Stimulated activated CD8-positive, alpha-beta memory T cell treated with anti-CD3 and anti-CD28 coated beads, Interleukin-12 subunit alpha, Interleukin-12 subunit beta, amount 100 ng/mL, for 1 hour (primary cell): ENCODE results near the gene RNF25.
A peak's percentile ranks its signal among the peaks of the same experiment; 100 is the strongest.
"Not testable (repeated sequence)": the region's sequence is repeated elsewhere in the genome, so short reads cannot be mapped to it uniquely, and the experiment has no call there.

Experiments
- DNase-seq: peaks from one replicate; pipeline ENCODE4 v3.0.0-alpha.2; 2020; ENCODE audit warnings: low read depth

Gene RNF25, protein sequence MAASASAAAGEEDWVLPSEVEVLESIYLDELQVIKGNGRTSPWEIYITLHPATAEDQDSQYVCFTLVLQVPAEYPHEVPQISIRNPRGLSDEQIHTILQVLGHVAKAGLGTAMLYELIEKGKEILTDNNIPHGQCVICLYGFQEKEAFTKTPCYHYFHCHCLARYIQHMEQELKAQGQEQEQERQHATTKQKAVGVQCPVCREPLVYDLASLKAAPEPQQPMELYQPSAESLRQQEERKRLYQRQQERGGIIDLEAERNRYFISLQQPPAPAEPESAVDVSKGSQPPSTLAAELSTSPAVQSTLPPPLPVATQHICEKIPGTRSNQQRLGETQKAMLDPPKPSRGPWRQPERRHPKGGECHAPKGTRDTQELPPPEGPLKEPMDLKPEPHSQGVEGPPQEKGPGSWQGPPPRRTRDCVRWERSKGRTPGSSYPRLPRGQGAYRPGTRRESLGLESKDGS

DNA sequence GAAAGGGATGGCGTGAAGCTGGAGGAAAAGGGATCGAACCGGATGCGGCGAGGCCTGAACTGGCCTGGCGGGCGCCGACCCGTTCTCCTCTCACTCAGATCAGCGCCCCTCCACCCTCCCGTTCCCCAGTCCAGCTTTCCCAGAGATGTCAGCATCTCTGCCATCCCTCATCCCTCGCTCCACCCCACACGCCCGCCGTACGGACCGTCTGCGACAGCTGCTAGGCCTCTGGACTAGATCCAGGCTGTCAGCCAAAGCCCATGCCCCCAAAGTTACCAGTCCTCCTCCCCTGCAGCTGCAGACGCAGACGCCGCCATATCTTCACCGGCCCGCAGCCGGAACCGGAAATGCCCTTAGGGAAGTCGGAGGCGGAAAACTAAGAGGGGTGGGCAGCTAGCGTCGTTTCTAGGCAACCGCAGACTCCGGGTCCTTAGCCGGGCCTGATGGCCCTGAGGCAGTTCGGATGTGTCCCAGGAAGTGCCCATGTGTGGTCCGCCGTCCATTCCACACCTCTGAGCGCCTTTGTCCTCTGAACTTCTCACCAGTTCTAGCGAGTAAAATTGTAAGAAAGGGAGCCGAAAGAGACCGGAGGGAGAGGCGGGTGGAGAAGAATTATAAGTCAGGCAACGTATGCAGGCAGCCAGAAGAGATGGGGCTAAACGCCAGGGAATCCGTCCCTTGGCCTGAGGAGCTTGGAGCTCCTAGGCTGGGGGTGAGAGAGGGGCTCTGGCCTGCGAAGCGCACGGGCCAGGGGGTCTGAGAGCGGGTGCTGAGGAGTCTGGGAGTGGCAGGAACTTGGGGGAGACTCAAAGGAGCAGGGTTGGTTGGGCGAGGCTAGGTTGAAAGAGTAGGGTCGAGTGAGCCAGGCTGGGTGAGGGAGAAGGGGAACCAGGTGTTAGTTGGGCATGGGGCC, at the start of gene RNF25, which contains the start of gene STK36:
TSS of gene RNF25 (minus strand) at position 349 of the 913 bp plus-strand sequence. CDS start at position 317, 32 bp downstream.
TSS of gene STK36 (plus strand) at position 433 of the 913 bp plus-strand sequence. CDS start 744 bp downstream, outside the sequence.
- DNase-seq: peak; percentile 72

DNA sequence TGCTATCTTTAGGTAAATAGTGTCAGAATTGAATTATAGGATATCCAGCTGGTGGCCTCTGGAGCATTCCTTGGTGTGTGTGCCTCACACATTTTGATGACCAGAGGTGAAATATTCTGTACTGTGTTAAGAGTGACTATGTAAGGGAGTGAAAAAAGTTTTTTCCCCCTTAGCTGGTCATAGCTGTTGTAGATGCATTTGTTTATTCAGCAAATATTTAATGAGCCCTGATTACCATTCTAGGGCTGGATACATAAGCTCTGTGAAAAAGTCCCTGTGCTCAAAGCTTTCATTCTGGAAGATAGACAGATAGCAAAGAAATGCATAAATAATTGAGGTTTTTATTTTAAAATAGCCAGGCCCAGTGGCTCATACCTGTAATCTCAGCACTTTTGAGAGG, 49.7 kb upstream of the RNF25 start:
- DNase-seq: no peak

DNA sequence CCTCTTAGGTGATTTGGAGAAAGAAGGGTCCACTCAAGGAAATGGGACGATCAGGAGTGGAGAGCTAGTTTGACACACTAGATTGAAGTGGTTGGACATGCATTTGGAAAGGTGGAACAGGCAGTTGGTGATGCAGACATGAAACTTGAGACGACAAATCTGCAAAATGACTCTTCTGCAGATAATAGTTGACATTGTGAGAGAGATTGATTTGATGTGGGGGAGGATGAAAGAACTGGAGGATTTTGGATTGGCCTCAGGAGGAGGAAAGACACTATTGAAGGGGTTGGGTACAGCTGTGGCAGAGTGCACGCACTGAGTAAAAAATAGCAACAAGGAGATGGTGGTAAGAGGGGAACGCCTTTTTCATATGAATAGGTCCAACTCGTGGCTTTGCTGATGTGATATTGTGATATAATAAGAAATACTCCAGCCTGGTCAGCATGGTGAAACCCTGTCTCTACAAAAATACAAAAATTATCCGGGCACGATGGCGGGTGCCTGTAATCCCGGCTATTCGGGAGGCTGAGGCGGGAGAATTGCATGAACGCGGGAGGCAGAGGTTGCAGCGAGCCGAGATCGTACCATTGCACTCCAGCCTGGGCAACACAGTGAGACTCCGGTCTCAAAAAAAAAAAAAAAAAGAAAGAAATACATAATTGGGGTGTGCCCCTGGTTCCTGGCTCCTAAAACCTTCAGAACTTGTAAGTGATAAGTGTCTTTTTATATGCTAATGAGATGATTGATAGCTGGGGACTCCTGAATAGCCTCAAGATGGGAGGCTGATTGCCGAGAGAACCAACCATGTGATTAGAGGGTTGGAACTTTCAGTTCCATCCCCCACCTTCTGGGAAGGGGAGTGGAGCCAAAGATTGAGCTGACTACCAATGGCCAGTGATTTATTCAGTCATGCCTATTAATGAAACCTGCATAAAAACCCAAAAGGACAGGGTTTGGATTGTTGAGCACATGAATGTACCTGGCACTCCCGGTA, 48.5 kb upstream of the RNF25 start:
- no peak for DNase-seq

DNA sequence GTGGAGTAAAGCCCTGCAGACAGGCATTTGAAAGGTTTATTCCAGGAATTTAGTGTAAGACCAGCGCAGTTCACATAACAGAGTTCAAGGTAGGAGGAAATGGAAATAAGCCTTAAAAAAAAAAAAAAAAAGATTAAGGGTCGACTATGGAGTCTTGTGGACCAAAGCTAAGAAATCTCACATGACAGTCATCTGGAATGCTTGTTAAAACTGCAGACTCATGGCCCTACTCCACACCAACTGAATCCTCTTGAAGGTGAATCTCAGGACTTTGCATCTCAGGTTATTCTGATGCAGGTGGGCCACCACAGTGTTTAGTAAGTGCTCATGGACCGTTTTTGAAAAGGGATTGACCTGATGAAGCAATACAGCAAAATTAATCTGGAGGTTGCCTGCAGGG, 47.7 kb upstream of the RNF25 start:
- DNase-seq: no peak

DNA sequence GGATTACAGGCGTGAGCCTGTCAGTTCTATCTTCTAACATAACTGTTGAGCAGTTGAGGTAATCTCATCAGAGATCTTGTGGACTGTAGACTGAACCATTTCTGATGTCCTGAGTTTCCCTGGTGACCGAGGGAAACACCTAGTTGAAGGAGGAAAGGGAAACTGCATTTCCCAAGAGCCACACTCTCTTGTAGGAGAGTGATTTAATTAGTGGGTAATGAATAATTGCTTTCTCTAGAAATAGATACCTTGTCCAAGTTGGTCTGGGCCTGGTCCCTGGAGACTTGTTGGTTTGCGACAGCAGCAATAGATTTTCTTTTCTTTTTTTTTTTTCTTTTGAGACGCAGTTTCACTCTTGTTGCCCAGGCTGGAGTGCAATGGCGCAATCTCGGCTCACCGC, 46.3 kb upstream of the RNF25 start:
- DNase-seq: no peak

DNA sequence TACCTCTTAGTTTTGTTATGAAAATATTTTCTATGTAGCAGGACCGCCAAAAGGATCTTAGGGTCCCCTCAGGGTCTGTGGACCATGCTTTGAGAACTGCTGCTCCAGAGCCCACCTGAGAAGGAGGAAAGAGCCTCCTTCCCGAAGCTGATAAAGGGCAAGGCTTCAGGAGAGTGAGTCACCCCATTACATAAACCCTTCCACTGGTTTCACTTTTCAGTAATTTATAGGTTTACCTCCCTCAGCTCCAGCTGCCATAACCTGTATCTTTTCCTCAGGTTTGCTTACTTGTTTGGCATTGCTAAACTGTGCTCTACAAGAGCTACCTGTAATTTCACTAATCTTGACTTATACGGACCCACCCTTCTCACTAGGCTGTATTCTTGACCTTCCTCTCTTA, 45.5 kb upstream of the RNF25 start:
- DNase-seq: no peak

DNA sequence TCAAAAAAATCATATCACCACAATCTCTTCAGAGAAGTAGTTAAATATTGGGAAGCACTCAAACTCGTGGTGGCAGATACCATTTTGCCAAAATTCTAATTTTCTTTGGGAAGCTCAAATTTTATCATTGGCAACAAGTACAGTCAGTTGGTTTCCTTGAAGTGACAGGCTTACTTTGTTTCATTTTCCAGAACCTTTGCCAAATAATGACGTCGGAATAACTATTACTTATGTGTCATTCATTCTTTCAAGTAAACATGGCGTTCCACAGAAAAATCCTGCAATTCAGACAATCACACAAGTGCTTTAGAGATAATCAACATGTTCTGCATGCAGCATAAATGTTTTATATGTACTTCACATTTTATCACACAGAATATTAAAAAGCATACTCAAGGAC, 44.3 kb upstream of the RNF25 start:
- no peak for DNase-seq

DNA sequence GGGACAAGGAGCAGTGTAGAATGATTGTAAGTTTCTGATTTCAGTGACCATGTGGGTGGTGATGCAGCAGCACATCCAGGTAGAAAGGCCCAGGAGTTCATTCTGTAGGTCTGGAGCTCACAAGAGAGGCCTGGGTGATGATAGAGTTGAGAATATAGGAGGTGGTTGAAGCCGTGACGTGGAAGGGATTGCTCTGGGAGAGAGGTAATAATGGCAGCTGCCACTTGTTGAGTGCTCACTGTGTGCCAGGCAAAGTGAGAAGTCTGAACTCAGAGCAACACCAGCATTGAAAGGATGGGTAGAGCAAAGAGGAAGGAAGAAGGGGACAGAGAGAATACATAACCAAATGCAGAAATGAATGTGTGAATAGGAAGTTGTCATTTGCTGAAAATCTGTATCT, 42.1 kb upstream of the RNF25 start:
- DNase-seq: no peak

DNA sequence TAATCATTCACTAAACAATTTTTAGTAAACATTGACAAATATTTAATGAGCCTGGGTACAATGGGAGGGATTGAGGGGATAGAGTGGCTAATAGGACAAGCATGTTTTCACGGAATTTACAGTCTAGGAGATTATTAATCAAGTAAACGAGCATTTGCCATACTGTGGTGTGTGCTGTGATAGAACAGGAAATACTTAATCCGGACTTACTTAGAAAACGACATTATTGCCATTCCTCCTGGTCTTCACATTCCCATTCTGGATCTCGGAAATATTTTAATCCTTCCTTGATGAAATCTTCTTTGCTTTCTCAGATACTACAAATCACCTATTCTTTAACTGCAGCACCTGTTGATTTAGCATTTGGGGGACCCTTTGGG, 39.7 kb upstream of the RNF25 start:
- DNase-seq: no peak

DNA sequence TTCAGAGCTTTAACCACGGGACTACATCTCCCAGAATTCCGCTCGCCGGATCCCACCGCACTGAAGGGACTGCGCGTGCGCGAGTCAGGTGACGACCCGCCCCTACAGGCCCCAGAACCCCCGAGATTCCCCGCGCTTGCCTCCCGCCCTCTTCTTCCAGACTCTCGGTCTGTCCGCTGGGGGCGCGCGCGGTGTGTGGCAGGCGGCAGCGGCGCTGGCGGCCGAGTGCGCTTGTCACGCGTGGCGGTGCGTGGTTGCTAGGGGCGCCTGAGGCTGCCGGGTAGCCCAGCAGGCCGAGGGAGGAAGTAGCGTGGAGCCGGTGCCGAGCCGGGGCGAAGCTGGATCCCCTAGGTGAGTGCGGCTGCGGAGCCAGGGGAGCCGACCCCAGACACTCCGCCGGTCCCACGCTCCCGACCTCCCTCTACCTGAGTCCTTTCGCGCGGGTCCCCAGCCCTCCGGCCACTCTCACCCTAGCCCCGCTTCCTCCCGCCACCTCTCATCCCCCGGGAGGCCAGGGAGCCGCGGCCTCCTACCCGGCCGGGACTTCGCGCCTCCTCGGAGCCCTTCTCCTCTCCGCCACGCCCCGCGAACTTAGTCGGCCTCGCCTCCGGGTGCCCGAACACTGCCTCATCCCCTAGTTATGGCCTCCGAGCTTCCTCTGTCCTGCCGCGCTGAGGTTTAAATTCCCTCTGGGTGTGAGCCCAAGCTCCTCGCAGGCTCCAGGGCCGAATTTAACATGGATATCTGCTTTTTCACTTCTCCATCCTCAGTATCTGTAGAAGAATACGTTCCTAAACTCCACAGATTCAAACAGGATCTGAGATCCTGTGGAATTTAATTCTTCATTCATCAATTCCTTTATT, 39.1 kb upstream of the RNF25 start, which contains the start of gene TTLL4:
TSS of gene TTLL4 (plus strand) at position 149 of the 863 bp plus-strand sequence. CDS start 26,842 bp downstream, outside the sequence.
- DNase-seq: peak; percentile 98

DNA sequence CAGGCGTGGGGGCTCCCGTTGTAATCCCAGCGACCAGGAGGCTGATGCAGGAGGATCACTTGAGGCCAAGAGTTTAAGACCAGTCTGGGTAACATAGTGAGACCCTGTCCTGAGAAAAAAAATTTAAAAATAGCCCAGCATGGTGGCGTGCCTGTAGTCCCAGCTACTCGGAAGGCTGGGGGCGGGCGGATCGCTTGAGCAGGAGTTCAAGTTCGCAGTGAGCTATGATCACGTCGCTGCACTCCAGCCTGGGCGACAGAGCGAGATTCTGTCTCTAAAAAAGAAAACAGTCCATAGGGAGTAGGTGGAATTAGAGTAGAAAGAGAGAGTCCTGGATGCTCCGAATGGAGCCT, 38.5 kb upstream of the RNF25 start:
- DNase-seq: no peak

DNA sequence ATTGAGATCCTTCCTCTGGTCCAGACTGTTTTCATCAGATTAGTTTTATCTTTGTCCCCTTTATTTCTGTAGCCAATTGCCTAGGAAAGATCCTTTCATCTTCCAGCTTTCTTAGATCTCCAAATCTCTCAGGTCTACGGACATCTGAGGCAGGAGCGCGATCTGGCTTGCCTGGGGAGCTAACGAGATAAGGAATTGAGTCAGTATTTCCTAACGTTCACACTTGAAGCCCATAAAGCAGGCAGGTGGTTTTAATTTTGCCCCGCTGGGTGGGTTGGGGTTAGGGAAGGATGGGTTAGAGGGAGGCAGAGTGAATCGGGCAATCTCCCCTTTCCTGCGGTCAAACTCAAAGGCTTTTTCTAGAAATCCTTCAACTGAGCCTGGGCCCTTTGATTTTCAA, 38.1 kb upstream of the RNF25 start:
- no peak for DNase-seq

DNA sequence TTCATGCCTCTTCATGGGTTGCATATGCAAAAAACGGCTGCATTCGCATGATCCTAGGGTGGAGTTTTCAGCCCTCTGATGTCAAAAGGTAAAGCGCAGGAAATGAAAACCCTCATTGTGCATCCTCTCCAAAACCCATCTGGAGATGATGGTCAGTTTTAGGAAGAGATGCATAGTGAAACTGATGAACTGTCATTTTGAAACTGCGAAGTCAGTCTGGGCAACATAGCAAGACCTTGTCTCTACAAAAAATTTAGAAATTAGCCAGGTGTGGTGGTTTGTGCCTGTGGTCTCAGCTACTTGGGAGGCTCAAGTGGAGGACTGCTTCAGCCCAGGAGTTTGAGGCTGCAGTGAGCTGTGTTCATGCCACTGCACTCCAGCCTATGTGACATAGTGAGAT, 36.3 kb upstream of the RNF25 start:
- DNase-seq: no peak

DNA sequence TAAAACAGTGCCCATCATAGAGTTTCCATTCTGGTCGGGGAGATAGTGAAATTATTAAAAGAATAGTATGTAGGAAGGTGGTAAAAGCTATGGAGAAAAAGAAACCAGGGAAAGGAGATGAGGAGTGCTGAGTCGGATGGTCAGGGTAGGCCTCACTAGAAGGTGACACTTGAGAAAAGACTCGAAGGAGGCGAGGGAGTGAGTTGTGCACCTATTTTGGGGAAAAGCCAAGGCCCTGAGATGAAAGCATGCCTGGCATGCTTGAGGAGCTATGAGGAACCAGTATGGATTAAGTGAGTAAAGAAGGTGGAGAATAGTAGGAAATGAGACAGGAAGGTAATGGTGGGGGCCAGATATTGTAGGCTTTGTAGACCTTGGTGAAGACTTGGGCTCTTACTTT, 31.5 kb upstream of the RNF25 start:
- DNase-seq: no peak

DNA sequence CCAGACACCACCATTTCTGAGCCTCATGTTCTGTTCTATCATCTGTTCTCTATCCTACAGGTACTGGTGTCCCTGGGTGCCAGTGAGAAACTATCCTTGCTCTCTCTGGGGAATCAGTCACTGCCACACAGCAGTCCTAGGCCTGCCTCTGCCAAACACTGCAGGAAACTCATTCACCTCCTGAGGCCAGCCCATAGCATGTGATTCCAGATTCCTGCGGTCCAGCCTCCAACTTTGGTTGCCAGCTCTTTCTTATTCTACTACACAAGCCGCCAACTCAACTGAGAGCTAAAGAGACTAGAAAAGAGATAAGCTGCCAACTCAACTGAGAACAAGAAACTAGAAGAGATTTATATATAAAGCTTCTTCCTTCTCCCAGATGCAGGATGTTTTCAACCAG, 30.0 kb upstream of the RNF25 start:
- no peak for DNase-seq

DNA sequence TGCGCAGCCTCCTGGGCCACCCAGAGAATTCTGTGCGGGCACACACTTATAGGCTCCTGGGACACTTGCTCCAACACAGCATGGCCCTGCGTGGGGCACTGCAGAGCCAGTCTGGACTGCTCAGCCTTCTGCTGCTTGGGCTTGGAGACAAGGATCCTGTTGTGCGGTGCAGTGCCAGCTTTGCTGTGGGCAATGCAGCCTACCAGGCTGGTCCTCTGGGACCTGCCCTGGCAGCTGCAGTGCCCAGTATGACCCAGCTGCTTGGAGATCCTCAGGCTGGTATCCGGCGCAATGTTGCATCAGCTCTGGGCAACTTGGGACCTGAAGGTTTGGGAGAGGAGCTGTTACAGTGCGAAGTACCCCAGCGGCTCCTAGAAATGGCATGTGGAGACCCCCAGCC, 27.1 kb upstream of the RNF25 start:
- DNase-seq: no peak

DNA sequence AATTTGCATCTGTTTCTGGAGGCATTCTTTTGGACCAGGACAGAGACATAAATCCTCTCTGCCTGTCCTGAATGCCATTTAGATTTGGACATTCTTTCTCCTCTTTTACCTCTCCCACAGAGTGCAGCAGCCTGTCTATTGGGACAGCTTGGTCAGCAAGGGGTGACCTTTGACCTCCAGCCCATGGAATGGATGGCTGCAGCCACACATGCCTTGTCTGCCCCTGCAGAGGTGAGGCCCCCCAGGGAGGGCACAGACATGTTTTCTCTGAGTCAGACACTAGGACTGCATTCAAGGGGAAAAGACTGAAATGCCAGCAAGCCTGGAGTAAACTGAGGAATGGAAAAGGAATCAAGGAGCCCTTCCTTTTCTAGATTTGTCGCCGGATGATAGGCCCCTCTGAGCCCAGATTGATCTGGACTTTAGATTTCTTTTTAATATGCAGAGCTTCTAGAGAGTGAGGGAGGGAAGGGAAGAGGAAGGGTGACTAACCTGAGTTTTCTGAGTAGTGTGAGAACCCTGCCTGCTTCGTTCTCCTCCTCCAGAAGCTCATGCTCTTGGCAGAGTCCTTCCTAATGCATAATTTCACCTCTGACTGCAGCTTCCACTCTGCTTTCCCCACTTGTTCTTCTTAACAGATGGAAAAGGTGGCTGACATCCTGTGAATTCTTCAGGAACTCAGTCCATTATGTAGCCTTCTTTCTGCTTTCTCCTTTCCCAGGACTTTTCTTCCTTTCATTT, 22.8 kb upstream of the RNF25 start:
- DNase-seq: no peak

DNA sequence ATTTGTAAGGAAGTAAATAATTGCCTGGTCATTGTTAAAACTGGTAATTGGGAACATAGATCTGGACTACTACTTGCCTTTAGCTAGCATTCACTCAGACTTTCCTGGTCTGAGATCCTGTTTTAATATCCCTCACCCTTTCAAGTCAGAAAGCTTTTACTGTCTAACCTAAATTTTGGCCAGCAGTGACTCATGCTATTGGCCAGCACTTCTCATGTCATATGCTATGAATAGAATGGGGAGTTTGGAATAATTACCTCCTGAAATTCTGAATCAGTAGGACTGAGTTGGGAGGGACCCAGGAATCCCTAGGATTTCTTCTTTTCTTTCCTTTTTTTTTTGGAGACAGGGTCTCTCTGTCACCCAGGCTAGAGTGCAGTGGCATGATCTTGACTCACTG, 19.4 kb upstream of the RNF25 start:
- DNase-seq: no peak

DNA sequence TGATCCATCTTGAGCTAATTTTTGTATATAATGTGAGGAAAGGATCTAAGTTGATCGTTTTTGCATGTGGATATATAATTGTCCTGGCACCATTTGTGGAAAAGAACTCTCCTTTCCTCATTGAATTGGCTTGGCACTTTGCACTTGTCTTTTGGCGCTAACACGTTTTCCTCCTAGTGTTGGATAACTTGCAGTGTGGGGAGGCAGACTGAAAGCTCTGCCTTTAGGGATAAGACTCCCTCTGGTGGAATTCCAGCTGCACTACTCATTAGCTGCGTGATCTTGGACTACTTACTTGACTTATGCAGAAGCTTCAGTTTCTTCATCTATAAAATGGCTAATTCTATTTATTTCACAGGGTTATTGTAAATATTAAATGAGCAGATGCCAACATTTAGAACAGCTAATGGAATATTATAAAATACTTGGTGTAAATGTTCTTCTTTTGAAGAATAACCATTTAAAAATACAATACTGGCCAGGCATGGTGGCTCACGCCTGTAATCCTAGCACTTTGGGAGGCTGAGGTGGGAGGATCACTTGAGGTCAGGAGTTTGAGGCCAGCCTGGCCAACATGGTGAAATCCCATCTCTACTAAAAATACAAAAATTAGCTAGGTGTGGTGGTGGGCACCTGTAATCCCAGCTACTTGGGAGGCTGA, 15.7 kb upstream of the RNF25 start:
- not testable (repeated sequence) for DNase-seq
